ENCODE data around the gene DECR2. TPM values are rescaled to one million over a fixed set of nuclear protein-coding genes. Genes with fewer than 3 reads are reported as not detected.

Gene DECR2
- total RNA-seq, 4 donors from 2014 or later = 32.2 to 154 (median 105) TPM

DNA sequence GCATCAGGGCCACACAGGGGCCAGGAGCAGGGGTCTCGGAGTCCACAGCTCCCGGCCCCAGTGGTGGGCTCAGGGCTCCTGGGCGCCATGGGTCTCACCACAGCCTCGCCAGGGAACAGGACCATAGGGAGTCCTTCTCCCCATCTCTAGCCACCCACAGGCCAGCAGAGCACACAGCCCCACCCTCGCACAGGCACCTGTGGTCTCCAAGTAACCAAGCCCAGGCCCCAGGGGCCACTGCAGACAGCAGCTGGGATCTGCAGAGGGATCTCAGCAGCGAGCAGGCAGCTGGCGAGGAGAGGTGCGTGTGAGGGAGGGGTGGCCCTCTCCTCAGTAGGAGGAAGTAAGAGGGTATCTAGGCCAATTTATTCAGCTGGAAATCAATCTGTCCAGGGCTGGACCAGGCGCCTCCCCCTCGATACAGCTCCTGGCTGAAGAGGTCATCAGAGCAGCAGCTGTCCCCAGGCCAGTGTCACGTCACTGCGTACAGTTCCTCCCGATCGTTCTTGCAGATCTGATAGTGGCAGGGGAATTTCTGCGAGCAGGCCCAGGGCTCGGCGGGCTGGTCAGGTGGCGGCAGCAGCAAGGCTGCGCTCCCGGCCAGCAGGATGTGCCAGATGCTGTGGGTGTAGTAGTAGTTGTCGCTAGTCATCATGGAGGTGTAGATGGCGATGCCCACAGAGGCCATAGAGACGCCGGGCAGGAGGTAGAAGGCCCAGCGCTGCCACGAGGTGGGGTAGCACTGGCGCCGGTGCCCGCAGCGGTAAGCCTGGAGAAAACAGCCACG is 30.0 kb upstream of the DECR2 start:
- no peak for TF ChIP-seq POLR2A (IDR thresholded peaks at IDR 0.05)
- TF ChIP-seq, protein P1, sequence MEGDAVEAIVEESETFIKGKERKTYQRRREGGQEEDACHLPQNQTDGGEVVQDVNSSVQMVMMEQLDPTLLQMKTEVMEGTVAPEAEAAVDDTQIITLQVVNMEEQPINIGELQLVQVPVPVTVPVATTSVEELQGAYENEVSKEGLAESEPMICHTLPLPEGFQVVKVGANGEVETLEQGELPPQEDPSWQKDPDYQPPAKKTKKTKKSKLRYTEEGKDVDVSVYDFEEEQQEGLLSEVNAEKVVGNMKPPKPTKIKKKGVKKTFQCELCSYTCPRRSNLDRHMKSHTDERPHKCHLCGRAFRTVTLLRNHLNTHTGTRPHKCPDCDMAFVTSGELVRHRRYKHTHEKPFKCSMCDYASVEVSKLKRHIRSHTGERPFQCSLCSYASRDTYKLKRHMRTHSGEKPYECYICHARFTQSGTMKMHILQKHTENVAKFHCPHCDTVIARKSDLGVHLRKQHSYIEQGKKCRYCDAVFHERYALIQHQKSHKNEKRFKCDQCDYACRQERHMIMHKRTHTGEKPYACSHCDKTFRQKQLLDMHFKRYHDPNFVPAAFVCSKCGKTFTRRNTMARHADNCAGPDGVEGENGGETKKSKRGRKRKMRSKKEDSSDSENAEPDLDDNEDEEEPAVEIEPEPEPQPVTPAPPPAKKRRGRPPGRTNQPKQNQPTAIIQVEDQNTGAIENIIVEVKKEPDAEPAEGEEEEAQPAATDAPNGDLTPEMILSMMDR (IDR thresholded peaks at IDR 0.05) = no peak
- peak in 1 of 3 donors; percentile 46 for DNase-seq
- peaks cover 0 to 17% (median 13%) of the 10 kb centered on the region in 4 donors for H3K4me1 ChIP-seq
- H3K27ac ChIP-seq = peak overlapping the region in 1 of 4 donors; percentile 50
- no peaks in the 10 kb centered on the region for H3K9me3 ChIP-seq
- H3K36me3 ChIP-seq = peaks cover 0 to 76% (median 0%) of the 10 kb centered on the region in 3 donors
- no peaks in the 10 kb centered on the region for H3K27me3 ChIP-seq
- H3K4me3 ChIP-seq = no peak overlapping the region

DNA sequence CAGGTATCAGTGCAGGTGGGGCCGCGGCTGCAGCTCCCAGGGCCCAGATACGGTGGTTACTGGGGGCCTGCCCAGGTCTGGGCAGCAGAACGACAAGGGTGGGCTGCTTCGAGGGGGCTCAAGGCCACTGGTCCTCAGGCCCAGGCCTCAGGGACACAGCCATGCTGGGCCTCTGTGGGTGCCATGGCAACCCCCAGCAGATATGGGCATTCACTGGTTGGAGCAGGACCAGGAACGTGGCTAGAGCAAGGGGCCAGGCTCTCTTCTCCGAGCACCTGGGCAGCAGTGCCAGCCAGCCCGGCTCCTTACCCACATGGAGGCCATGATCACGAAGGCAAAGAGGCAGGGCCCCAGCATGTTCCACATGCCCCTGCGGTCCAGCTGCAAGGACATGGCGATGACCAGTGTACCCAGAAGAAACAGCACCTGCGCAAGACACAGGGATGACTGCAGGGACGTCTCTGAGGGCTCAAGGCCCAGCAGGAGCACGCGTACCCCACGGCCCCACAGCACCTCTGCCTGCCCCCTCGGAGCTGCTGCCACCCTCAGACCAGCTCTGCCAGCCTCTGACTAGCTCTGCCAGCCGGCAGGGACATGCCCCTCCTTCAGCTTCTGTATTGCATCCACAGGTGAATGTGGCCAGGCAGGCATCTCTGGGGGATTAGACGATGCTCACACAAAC is 29.2 kb upstream of the DECR2 start:
- no peak overlapping the region for H3K27ac ChIP-seq
- DNase-seq = peak in 1 of 3 donors; percentile 44
- peaks cover 0 to 76% (median 0%) of the 10 kb centered on the region in 3 donors for H3K36me3 ChIP-seq
- no peaks in the 10 kb centered on the region for H3K9me3 ChIP-seq
- no peaks in the 10 kb centered on the region for H3K27me3 ChIP-seq
- TF ChIP-seq POLR2A (IDR thresholded peaks at IDR 0.05) = no peak
- TF ChIP-seq, protein P1 (IDR thresholded peaks at IDR 0.05) = no peak
- H3K4me3 ChIP-seq = no peak overlapping the region
- H3K4me1 ChIP-seq = peaks cover 0 to 17% (median 13%) of the 10 kb centered on the region in 4 donors

DNA sequence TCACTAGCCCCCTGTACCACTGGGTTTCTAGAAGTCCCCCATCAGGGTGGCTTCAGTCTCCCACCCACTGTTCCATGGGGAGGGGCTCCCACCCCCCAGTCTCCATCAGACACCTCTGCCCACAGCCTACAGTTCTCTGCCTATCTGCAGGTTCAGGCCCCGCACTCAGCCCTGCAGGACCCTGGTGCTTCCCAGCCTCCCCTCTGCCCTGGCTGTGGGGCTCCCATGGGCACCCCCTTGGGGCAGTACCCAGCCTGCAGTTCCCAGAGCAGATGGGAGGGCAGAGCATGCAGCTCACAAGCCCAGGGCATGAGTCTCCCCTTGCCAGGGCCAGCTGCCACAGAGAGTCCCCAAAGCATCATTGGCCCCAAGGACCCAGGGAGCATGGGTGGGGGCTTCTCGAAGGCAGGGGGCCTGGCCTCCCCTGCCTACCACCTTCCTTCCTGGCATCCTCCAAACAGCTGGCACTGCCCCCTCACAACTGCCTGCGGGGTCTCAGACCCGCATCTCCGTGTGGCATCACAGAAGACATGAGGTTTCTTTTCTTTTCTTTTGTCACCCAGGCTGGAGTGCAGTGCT is 28.6 kb upstream of the DECR2 start:
- no peaks in the 10 kb centered on the region for H3K27me3 ChIP-seq
- no peaks in the 10 kb centered on the region for H3K9me3 ChIP-seq
- no peak overlapping the region for H3K4me3 ChIP-seq
- TF ChIP-seq POLR2A (IDR thresholded peaks at IDR 0.05) = no peak
- TF ChIP-seq, protein P1 (IDR thresholded peaks at IDR 0.05) = no peak
- peaks cover 0 to 17% (median 13%) of the 10 kb centered on the region in 4 donors for H3K4me1 ChIP-seq
- no peak overlapping the region for H3K27ac ChIP-seq
- DNase-seq = peak in 1 of 3 donors; percentile 38
- peaks cover 0 to 70% (median 0%) of the 10 kb centered on the region in 3 donors for H3K36me3 ChIP-seq

DNA sequence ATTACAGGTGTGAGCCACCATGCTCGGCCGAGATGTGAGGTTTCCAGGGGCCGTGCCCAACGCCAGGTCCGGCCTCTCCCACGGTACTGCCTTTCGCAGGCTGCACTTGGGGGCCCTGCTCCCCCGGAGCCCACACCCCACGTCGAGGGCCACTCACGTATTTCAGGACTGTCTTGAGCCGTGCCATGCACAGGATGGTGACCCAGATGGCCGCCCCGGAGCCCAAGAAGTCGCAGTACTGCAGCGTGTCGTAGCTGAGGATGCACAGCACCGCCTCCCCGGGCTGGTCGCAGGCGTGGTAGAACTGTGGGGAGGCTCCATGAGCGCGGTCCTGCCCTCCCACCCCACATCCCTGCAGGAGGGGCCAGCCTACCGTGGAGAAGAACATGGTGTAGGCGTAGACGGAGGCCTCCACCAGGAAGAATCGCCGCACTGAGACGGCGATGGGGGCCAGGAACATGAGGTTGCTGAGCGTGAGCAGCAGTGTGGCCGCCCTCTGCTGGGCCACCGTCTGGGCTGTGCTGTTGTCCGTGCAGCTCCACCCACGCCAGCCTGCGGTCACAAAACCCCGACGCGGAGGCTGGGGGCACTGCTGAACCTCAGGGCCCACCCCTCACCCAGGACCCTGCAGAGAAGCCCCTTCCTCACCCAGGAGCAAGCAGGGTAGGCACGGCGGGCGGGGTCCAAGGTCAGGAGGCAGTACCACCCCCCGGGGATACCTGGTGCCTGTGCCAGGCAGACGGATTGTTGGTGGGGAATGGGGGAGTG is 27.7 kb upstream of the DECR2 start:
- TF ChIP-seq, protein P1 (IDR thresholded peaks at IDR 0.05) = no peak
- no peak for TF ChIP-seq POLR2A (IDR thresholded peaks at IDR 0.05)
- Histone ChIP-seq H3K27me3 (no peaks in the 10 kb centered on the region), H3K4me3 (no peak overlapping the region), H3K27ac (no peak overlapping the region), H3K36me3 (peaks cover 0 to 61% (median 0%) of the 10 kb centered on the region in 3 donors), H3K9me3 (no peaks in the 10 kb centered on the region), H3K4me1 (peaks cover 0 to 22% (median 13%) of the 10 kb centered on the region in 4 donors)
- peak in 1 of 3 donors; percentile 42 for DNase-seq

DNA sequence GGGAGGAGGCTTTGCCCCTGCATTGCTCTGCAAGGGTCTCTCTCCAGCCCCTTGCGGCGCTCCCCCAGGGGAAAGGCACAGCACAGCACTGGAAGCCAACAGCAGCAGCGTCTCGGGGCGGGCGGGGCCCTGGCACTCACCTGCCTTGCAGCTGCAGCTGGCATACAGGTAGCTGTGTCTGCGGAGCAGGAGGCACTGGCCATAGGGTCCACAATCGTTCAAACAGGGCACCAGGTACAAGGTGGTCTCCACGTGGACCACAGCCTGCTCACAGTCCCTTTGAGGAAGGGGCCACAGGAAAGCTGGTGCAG is 27.1 kb upstream of the DECR2 start:
- peaks cover 0 to 59% (median 0%) of the 10 kb centered on the region in 3 donors for H3K36me3 ChIP-seq
- no peak for TF ChIP-seq POLR2A (IDR thresholded peaks at IDR 0.05)
- TF ChIP-seq, protein P1 (IDR thresholded peaks at IDR 0.05) = no peak

More for the DNA sequence above, 27.1 kb upstream of the DECR2 start:
- no peak overlapping the region for H3K27ac ChIP-seq
- no peak for DNase-seq
- H3K9me3 ChIP-seq = no peaks in the 10 kb centered on the region
- no peaks in the 10 kb centered on the region for H3K27me3 ChIP-seq
- no peak overlapping the region for H3K4me3 ChIP-seq
- H3K4me1 ChIP-seq = peaks cover 0 to 25% (median 13%) of the 10 kb centered on the region in 4 donors

Measured in Peyer's patch (tissue), 4 donors.